Stimulated activated CD8-positive, alpha-beta memory T cell treated with anti-CD3 and anti-CD28 coated beads, Interleukin-12 subunit alpha, Interleukin-12 subunit beta, amount 100 ng/mL, for 24 hours (primary cell): ENCODE data around the gene GSTA1.
"Not testable (repeated sequence)": the region's sequence is repeated elsewhere in the genome, so short reads cannot be mapped to it uniquely, and the experiment has no call there.

Experiments used
- DNase-seq: peaks from one replicate; pipeline ENCODE4 v3.0.0-alpha.2; 2020; ENCODE audit errors: extremely low read depth

Gene GSTA1

DNA sequence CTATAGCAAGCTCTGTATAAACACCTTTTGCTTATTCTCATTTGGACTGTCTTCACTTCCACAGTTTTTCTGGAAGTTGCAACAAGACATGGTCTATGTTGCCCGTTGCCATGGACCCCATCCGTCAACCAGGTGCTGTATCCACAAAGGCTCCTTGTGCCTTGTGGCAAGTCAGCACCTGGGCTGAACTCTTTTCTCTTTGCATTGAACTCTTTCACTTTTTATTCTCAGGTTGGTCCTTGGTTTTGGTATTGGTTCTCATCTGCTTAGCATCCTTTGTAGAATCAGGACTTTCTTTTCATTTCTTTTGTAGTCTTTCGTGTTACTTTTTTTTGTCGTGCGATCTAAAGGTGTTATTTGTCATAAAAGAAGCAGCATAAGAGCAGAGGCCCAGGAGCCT lies 5.0 kb upstream of the GSTA1 start:
- no peak for DNase-seq

DNA sequence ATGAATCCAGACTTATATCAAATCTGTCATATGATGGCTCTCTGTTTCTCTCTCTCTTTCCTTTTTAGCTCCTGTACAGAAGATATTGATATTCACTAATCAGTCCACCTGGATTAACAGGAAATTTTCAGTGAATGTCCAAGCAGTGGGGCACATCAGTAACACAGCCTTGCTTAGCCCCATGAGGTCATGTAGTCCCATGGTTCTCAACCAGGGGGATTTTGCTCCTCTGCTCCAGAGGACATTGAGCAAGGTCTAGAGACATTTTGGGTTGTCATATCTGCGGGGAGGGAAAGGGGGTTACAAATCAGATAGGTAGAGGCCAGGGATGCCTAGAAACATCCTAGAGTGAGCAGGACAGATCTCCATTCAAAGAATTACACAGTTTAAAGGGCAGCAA lies 810 bp downstream of the GSTA1 start:
- no peak for DNase-seq

DNA sequence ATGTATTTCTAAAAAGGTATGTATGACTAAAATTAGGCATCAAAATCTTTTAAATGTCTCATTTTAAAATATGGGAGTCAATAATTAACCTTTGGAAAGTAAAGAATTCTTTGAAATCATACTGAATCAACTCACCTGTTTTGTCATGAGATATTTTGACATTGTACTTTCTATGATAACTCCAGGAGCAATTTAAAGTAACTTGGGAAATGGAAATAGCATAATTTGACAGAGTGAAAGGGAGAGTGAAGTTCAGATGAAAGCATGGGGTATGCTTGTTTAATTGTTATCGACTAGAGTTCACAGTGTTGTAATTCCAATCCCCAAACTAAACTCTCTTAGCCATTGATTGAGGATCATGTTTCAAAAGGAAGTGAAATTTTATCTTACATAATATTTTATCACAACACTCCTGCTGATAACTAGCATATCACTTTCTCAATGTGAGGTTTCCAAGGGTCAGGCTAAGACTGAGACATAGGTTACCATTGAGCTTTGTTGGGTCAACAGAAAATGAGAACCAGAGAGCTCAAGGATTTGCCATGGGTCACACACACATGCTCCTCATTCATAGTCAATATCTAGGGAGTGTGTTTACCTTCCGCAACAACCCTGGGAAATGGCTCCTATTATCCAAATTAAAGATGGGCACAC lies 2.3 kb downstream of the GSTA1 start:
- DNase-seq, result no peak

DNA sequence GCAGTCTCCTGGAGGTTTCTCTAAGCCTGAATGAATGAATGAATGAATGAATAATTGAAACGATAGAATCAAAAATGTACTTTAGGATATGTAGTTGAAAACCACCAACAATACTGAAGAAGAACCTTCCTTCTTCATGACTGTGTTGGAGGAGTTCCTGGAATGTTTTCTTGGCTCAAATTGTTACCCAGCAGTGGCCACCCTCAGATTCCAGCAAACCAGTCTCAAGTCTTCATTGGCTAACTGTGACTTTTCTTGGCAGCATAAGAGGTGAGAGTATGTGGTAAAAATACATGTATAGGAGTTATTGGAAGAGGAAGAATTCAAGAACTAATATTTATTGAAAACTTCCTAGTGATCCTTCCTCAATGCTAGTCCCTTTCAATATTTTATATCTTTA lies 4.3 kb downstream of the GSTA1 start:
- not testable (repeated sequence) for DNase-seq

DNA sequence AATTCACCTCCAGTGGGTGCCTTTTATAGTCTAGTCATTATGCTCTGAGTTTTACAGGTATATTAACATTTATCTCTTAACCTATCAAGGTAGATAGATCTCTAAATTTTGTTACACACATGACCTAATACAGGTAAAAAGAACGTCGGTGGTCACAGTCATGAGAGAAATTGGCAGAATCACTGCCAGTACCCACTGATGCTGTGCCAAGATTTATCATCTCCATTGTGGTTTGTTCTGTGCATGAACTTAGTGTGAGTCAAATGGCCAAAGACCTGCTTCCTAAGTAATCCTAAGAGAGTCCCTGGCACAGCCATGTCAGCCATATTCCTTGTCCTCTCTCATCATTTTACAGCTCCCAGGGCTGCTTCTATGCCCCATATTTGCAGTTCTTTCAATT lies 9.2 kb downstream of the GSTA1 start:
- DNase-seq, result not testable (repeated sequence)

DNA sequence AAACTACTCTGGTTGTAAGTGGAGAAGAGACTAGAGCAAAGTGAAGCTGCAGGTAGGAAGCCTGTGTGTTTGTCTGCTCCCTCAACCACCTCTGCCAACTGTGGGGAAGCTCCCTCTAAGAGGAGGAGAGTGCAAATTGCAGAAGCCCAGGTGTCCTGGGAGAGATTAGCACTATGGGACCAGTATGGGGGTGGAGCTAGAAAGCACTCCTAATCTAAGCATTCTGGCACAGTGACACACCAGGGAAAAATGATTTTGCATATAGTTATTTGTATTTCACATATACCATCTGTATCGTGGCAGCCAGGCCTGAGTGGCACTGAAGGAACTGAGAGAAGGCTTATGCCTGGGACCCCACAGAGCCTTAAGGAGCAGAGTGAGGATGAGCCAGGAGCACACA lies 12.8 kb downstream of the GSTA1 start:
- DNase-seq, result no peak

DNA sequence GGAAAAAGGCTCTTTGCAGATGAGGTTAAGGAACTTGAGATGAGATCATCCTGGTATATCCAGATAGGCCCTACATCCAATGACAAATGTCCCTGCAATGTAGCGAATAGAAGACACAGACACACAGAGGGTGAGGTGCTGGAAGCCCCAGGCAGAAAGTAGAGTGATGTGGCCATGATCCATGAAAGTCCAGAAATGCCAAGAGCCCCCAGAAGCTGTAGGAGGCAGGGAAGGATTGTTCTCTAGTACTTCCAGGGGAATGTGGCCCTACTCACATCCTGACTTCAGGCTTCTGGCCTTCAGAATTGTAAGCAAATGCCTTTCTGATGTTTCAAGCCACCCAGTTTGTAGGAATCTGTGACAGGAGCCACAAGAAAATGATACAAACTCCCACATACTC lies 14.0 kb downstream of the GSTA1 start:
- not testable (repeated sequence) for DNase-seq

DNA sequence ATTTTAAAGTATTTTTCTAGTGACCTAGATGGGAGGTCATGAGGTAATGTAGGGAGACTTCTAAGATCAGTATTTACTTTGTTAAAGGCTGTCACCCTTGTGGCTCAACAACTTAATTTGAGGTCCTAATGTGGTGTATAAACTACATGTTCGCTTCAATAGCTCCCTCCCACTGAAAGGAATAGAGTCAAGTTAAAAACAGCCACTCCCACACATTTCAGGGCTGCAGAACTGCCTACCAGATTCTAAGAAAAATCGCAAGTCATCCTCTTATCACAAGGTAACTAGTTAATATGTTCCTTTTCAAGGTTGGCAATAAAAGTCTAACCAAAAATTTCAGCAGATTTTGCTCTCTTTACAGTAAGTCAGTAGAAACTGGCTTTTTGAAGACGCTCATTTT lies 15.1 kb downstream of the GSTA1 start:
- no peak for DNase-seq

DNA sequence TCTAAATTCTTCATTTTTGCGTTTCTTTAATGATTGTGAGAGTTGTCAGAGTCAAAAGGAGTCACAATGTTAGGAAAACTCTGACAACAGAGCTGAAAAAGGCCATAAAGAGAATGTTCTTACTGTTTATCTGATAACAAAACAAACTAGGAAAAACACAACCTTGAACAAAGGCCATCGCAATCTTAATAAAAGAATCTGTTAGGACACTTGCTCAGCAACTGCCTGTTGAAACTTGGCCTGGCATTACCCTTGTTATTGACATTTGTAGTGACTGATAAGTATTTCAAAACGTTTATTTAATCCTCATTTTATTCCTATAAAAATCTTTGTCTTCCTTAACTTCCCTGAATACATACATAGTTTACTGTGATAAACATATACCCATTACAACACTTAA lies 15.7 kb downstream of the GSTA1 start:
- DNase-seq, result no peak

DNA sequence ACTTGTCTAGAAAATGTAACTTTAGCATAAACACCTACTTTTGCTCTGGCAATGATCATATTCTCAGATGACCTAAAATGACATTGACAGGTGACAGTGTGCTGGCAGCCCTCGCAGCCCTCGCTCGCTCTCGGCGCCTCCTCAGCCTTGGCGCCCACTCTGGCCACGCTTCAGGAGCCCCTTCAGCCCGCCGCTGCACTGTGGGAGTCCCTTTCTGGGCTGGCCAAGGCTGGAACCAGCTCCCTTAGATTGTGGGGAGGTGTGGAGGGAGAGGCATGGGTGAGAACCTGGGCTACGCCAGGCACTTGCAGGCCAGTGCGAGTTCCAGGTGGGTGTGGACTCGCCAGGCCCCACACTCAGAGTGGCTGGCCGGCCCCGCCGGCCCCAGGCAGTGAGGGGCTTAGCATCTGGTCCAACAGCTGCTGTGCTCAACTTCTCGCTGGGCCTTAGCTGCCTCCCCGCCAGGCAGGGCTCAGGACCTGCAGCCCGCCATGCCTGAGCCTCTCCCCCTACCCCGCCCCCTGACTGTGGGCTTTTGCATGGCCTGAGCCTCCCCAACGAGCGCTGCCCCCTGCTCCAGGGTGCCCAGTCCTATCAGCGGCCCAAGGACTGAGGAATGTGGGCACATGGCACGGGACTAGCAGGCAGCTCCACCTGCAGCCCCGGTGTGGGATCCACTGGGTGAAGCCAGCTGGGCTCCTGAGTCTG lies 17.2 kb downstream of the GSTA1 start:
- DNase-seq, result no peak

DNA sequence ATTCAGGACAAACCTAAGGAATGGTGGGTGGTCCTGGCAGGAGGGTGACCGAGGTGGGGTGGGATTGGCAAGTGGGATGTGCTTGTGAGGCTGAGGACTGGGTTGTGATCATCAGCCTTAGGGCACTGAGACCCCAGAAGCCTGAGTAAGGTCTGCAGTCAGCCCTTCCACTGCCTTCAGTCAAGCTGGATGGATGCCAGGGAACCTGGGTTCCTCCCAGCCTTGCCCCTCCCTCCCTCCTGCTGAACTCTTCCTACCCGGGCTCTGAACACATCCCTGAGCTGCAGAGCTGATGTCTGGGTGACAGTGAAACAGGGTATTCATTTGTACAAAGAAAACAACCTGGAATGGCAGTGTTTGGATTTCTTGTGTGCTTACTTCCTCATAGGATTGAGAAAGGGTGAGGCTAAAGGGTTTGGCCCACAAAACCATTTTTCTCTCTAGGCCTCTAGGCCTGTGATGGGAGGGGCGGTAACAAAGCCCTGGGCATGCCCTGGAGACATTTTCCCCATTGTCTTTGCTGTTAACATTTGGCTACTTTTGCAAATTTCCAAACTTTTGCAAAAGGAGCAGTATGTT lies 20.8 kb downstream of the GSTA1 start:
- not testable (repeated sequence) for DNase-seq

DNA sequence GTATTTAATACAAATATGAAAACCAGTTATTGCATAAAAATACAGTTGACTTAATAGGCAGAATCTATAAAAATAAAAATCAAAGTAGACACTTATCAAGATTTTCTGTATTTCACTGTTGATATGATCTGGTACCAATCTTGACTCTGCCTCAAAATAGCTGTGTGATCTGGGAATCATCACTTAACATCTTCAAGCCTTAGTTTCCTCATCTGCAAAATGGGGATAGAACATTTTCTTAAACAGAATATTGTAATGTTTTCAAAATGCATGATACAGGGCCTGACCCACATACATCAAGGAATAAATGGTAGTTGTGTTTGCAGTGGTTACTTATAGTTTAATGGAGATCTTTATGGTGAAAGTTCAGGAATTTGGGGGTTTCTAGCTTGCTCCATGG lies 21.4 kb downstream of the GSTA1 start:
- DNase-seq, result not testable (repeated sequence)

DNA sequence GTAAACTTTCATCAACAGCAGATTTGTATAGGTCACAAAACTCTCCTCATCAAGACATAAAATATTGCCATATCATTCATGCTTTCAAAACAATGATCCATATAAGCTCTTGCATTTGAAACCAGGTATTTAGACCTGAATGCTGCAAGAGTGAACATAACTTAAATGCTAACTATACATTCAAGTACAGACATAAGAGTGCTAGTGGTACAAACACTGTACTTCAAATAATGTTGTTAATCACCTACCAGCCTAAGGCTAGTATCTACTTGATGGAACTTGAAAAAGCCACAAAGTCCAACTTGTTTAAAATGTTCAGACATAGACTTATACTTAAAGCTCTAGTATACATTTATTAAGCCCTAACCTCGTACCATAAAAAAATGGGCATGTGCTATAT lies 24.4 kb downstream of the GSTA1 start:
- no peak for DNase-seq

DNA sequence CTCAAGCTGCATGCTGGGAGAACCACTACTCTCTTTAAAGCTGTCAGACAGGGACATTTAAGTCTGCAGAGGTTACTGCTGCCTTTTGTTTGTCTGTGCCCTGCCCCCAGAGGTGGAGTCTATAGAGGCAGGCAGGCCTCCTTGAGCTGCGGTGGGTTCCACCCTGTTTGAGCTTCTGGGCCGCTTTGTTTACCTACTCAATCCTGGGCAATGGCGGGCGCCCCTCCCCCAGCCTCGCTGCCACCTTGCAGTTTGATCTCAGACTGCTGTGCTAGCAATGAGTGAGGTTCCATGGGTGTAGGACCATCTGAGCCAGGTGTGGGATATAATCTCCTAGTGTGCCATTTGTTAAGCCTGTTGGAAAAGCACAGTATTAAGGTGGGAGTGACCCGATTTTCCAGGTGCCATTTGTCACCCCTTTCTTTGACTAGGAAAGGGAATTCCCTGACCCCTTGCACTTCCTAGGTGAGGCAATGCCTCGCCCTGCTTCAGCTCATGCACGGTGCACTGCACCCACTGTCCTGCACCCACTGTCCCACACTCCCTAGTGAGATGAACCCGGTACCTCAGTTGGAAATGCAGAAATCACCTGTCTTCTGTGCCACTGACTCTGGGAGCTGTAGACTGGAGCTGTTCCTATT lies 26.8 kb downstream of the GSTA1 start:
- DNase-seq, result not testable (repeated sequence)

DNA sequence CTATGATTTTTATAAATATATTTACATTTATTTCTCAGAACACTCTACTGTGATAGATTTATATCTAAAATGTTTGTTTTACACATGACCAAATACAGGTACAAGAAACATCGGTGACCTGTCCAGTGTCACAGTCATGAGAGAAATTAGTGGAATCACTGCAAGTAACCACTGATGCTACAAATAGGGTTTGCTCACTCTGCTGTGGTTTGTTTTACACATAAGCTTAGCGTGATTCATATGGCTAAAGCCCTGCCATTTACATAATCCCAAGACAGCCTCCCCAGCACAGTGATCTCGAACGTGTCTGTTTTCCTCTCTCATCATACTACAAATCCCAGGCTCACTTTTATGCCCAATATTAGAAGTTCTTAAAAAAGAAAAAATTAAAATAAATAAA lies 34.2 kb downstream of the GSTA1 start:
- DNase-seq, result not testable (repeated sequence)

DNA sequence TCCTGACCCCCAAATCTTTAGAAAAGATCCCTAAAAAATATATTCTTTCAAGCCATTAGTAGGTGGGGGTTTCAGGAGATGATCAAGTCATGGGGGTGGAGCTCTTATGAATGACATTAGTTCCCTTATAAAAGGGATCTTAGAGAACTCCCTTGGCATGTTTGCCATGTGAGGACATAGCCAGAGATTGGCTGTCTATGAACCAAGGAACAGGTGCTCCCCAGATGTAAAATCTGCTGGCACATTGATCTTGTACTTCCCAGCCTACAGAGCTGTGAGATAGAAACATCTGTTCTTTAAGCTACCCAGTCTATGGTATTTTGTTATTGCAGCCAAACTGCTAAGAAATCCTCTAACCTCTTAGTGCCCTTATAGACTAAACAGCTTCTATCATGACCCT lies 36.0 kb downstream of the GSTA1 start:
- DNase-seq, result not testable (repeated sequence)

DNA sequence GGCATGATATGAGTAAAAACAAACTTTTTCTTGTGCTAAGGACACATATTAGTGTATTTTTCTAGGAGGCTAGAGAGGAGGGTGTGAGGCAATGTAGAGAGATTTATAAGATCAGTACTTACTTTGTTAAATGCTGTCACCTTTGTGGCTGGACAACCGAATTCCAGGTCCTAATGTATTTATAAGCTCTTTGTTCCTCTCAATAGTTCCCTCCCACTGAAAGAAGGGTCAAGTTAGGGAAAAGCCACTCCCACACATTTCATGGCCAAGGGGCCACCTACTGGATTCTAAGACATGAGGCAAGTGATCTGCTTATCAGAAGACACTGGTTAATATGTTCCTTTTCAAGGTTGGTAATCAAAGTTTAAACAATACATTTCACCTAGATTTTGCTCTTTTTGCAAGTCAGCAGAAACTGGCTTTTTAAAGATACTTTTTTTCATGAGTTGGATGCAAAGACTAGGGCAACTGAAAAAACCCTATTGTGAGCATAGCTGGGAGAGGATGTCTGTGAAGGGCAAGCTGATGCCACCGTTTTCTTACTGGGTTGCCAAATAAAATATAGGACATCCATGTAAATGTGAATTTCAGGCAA lies 40.2 kb downstream of the GSTA1 start, which contains the start of gene GSTA2:
Gene GSTA2, minus strand, starts transcription at position 154 of the 595 bp plus-strand sequence. CDS start 5,528 bp downstream, outside the sequence.
- DNase-seq, result not testable (repeated sequence)

DNA sequence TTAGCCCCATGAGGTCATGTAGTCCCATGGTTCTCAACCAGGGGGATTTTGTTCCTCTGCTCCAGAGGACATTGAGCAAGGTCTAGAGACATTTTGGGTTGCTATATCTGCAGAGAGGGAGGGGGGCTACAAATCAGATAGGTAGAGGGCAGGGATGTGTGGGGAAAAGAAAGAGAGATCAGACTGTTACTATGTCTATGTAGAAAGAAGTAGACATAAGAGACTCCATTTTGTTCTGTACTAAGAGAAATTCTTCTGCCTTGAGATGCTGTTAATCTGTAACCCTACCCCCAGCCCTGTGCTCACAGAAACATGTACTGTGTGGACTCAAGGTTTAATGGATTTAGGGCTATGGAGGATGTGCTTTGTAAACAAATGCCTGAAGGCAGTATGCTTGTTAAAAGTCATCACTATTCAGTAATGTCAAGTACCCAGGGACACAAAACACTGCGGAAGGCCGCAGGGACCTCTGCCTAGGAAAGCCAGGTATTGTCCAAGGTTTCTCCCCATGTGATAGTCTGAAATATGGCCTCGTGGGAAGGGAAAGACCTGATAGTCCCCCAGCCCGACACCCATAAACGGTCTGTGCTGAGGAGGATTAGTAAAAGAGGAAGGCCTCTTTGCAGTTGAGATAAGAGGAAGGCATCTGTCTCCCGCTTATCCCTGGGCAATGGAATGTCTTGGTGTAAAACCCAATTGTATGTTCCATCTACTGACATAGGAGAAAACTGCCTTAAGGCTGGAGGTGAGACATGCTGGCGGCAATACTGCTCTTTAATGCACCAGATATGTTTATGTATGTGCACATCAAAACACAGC lies 41.7 kb downstream of the GSTA1 start:
- not testable (repeated sequence) for DNase-seq

DNA sequence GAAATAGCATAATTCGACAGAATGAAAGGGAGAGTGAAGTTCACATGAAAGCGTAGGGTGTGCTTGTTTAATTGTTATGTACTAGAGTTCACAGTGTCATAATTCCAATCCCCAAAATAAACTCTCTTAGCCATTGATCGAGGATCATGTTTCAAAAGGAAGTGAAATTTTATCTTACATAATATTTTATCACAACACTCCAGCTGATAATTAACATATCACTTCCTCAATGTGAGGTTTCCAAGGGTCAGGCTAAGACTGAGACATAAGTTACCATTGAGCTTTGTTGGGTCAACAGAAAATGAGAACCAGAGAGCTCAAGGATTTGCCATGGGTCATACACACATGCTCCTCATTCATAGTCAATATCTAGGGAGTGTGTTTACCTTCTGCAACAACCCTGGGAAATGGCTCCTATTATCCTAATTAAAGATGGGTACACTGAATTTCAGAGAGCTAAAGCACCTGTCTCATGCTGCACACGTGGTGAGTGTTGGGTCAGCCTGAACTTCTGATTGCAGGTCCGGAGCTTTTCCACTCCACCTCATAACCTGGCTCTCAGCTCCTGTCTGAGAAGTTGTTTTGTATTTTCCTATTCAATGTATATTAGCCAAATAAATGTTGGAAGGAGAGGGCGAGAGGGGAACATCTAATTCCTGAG lies 43.4 kb downstream of the GSTA1 start:
- DNase-seq, result no peak

DNA sequence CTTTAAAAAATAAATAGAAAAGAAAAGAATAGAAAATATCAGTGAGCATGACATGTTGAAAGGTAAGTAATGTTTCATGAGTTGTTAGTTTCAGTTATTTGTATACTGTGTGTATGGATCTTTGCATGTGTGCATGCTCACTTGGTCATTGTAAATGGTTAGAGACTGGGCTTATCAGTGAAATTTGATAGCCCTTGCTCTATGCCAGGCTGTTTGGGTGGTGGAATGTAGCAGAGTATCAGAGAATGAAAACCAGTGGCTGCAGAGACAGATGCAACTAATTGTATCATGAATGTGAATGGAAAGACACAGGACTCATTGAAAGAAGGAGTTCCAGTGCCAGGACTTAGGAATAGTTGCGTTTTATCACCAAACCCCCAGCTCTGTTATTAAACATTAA lies 44.5 kb downstream of the GSTA1 start:
- no peak for DNase-seq
